Adrenal gland (tissue), 12 donors: ENCODE results near the gene GNL1. TPM values are rescaled to one million over a fixed set of nuclear protein-coding genes. Genes with fewer than 3 reads are reported as not detected.
"Not testable (repeated sequence)": the region's sequence is repeated elsewhere in the genome, so short reads cannot be mapped to it uniquely, and the experiment has no call there.

Experiments used
- DNase-seq, 7 donors: peaks; one replicate each; pipeline ENCODE4 v3.0.0-alpha.2; 2019 to 2020
- H3K27ac ChIP-seq, 5 donors: fragments of 200-600 bp; sonication (generic) in 4 of 5; 1 replicate in 3 of 5; 2 replicates in 2 of 5; pipeline versions ENCODE4 v1.5.1 to v1.8.0; 2016 to 2020; ENCODE audit warnings: mild to moderate bottlenecking in 1 of 5
- H3K27me3 ChIP-seq: fragments of 200-600 bp; 2 replicates; pipeline ENCODE4 v1.8.0; 2021
- H3K36me3 ChIP-seq, 2 donors: fragments of 200-600 bp; replicated peaks in 1 of 2; 1 replicate in 1 of 2; 2 replicates in 1 of 2; pipeline versions ENCODE4 v1.5.1 to v1.8.0; 2018 to 2022
- H3K4me1 ChIP-seq, 2 donors: fragments of 200-600 bp; replicated peaks in 1 of 2; 1 replicate in 1 of 2; 2 replicates in 1 of 2; pipeline versions ENCODE4 v1.5.1 to v1.8.0; 2018 to 2021
- H3K4me3 ChIP-seq, 4 donors: fragments of 200-600 bp; sonication (generic) in 3 of 4; one replicate each; pipeline ENCODE4 v1.5.1; 2016 to 2018
- H3K9me3 ChIP-seq, 3 donors: fragments of 200-600 bp; sonication (generic) in 1 of 3; replicated peaks in 1 of 3; 1 replicate in 2 of 3; 2 replicates in 1 of 3; pipeline versions ENCODE4 v1.5.1 to v1.8.0; 2016 to 2021
- POLR2A ChIP-seq, 2 donors: fragments of 450-650 bp; IDR thresholded peaks; one replicate each; pipeline ENCODE4 v1.6.1; 2017; ENCODE audit warnings: antibody characterized with exemption in 2 of 2, mild to moderate bottlenecking in 2 of 2, moderate library complexity in 1 of 2
- WGBS, 4 donors: extraction: QIAGEN DNeasy Blood & Tissue Kit in 2 of 4; methylation state at CpG; one replicate each; pipeline versions ENCODE4 v1.1.5 to v1.1.7; 2013 to 2017; 5-methylcytosine and 5-hydroxymethylcytosine counted together
- intact Hi-C, 2 donors: fragments of 100-400 bp; cut with DNase I; formaldehyde crosslinking; loops; one replicate each; pipeline versions ENCODE4 v1.14.1 to v1.15.0; 2022 to 2023
- polyA plus RNA-seq, 3 donors: library from polyadenylated mRNA; stranded (reverse); fragments of 200-250 nt in 2 of 3; fragments of 350-450 nt in 1 of 3; fragmentation: Illumina TruSeq in 1 of 3; extraction: RNeasy Lipid Tissue Mini Kit (QIAGEN cat#74804) in 1 of 3; gene quantifications; one replicate each; pipeline ENCODE4 v1.2.3, GENCODE V29; 2013 to 2014
- total RNA-seq, 9 donors: library from RNA; depleted of rRNA in 4 of 9; stranded (reverse); fragments of >200 nt in 4 of 9; fragments of 120-200 nt in 1 of 9; fragmentation: NEBNext Ultra II Directional in 1 of 9; extraction: Animal tissue kit (Norgen Biotek cat#: 25700) in 1 of 9; gene quantifications; one replicate each; pipeline versions ENCODE4 v1.1.0 to v1.2.4, GENCODE V29; 2013 to 2023
- TF ChIP-seq, protein P1 (sequence below), 6 experiments: fragments of 450-650 bp in 4 of 6; fragments of 200-600 bp in 2 of 6; sonication (generic) in 1 of 6; IDR thresholded peaks; 1 replicate in 5 of 6; 2 replicates in 1 of 6; pipeline versions ENCODE4 v1.5.1 to v1.8.0; 2016 to 2021; ENCODE audit warnings: antibody characterized with exemption in 6 of 6, mild to moderate bottlenecking in 2 of 6, moderate library complexity in 1 of 6
- donor health status: healthy with polysubstance abuse.
- donor health status: Bipolar disorder and iron deficiency.
- donor health status: DM: yes; HTN: yes; CAD: no.
- donor health status: DM: no; HTN: no; CAD: no.
- donor health status: DM: no; HTN: no; CAD: no.
- donor health status: DM: yes; HTN: yes; CAD: no.

Gene GNL1
- total and polyA plus RNA-seq, 12 donors = 27.4 to 86.7 (median 59.1) TPM

DNA sequence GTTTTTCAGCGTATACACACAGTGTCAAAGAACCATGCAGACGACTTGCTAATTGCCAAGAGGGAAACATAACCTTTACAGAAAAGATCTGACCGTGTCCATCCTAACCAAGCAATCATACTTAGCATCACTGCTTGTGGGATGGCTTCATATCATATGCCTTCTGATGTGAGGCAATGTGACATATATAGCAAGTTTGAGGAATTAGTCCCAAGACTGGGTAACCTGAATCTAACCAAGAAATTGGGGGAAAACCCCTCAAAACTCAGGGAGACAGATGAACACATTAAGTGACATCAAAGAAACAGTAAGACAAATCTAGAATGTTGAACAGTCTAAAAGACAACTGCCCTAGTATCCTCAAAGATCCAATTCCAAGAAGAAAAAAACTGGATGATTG, 18.4 kb downstream of the GNL1 start:
- Histone ChIP-seq H3K4me3 (no peak overlapping the region), H3K4me1 (peaks cover 3 to 7% of the 10 kb centered on the region in 2 donors), H3K27ac (no peak overlapping the region), H3K36me3 (no peaks in the 10 kb centered on the region), H3K27me3 (no peaks in the 10 kb centered on the region), H3K9me3 (no peaks in the 10 kb centered on the region)
- WGBS, 4 donors = 74 to 88% (median 79%) methylated on average over 3 of the region's 3 CpGs
- DNase-seq = no peak
- no peak for TF ChIP-seq POLR2A (IDR thresholded peaks at IDR 0.05)
- TF ChIP-seq, protein P1, sequence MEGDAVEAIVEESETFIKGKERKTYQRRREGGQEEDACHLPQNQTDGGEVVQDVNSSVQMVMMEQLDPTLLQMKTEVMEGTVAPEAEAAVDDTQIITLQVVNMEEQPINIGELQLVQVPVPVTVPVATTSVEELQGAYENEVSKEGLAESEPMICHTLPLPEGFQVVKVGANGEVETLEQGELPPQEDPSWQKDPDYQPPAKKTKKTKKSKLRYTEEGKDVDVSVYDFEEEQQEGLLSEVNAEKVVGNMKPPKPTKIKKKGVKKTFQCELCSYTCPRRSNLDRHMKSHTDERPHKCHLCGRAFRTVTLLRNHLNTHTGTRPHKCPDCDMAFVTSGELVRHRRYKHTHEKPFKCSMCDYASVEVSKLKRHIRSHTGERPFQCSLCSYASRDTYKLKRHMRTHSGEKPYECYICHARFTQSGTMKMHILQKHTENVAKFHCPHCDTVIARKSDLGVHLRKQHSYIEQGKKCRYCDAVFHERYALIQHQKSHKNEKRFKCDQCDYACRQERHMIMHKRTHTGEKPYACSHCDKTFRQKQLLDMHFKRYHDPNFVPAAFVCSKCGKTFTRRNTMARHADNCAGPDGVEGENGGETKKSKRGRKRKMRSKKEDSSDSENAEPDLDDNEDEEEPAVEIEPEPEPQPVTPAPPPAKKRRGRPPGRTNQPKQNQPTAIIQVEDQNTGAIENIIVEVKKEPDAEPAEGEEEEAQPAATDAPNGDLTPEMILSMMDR (IDR thresholded peaks at IDR 0.05) = no peak
- intact Hi-C loops = no loop called here

DNA sequence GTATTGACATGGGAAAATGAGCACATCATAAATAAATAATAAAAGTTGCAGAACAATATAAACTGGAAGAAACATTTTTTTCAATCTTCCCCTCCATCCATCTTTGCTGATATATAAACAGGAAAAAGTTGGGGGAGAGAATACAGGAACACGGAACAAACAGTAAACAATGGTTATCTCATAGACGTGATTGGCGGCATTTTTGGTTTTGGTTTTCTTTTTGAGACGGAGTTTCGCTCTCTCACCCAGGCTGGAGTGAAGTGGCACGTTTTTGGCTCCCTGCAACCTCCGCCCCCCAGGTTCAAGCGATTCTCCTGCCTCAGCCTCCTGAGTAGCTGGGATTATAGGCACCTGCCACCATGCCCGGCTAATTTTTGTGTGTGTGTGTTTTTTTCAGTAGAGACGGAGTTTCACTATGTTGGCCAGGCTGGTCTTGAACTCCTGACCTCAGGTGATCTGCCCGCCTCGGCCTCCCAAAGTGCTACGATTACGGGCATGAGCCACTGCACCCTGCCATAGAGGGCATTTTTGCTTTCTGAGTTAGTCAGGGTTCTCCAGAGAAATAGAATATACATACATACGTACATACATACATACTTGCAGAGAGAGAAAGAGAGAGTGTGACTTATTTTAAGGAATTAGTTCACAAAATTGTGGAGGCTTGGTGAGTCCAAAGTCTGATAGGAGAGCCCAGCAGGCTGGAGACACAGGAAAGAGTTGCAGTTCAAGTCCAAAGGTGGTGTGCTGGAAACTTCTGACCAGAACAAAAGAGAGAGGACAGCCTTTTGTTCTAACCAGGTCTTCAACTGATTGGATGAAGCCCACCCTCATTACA, 22.6 kb downstream of the GNL1 start:
- Histone ChIP-seq H3K4me3 (no peak overlapping the region), H3K4me1 (peaks cover 0 to 8% of the 10 kb centered on the region in 2 donors), H3K9me3 (no peaks in the 10 kb centered on the region), H3K27me3 (no peaks in the 10 kb centered on the region), H3K36me3 (no peaks in the 10 kb centered on the region), H3K27ac (no peak overlapping the region)
- no peak for DNase-seq
- TF ChIP-seq POLR2A (IDR thresholded peaks at IDR 0.05) = no peak
- TF ChIP-seq, protein P1 (IDR thresholded peaks at IDR 0.05) = no peak
- intact Hi-C loops = loop anchor here in 1 of 2 donors (5.0 kb wide), 1 partner anchor 51 kb away; no protein-coding TSS in a partner anchor
- WGBS, 4 donors = 56 to 79% (median 72%) methylated on average over 15 of the region's 15 CpGs

DNA sequence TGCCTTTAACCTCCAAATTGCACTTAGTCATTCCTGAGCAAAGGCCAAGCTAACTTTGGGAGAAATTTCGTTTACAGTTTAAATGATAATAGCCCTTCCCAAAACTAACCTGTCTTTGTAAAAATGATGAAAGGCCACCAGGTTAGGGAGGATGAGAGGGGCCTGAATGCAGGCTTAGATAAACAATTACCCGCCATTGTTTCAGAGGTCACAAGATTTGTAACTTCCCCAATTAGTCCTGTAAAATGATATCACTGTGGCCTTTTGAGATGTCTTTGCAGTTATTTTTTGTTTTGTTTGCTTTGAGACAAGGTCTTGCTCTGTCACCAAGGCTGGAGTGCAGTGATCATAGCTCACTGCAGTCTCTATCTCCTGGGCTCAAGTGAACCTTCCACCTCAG, 26.3 kb downstream of the GNL1 start:
- Histone ChIP-seq H3K27me3 (no peaks in the 10 kb centered on the region), H3K4me3 (no peak overlapping the region), H3K36me3 (no peaks in the 10 kb centered on the region), H3K27ac (peak overlapping the region in 1 of 5 donors; percentile 58), H3K9me3 (no peaks in the 10 kb centered on the region), H3K4me1 (peaks cover 0 to 12% of the 10 kb centered on the region in 2 donors)
- intact Hi-C loops = loop anchor here in 1 of 2 donors (5.0 kb wide), 1 partner anchor 48 kb away; no protein-coding TSS in a partner anchor
- TF ChIP-seq, protein P1 (IDR thresholded peaks at IDR 0.05) = no peak
- TF ChIP-seq POLR2A (IDR thresholded peaks at IDR 0.05) = no peak
- no peak for DNase-seq
- 19 to 37% (median 32%) methylated on average over 2 of the region's 2 CpGs for WGBS, 4 donors

DNA sequence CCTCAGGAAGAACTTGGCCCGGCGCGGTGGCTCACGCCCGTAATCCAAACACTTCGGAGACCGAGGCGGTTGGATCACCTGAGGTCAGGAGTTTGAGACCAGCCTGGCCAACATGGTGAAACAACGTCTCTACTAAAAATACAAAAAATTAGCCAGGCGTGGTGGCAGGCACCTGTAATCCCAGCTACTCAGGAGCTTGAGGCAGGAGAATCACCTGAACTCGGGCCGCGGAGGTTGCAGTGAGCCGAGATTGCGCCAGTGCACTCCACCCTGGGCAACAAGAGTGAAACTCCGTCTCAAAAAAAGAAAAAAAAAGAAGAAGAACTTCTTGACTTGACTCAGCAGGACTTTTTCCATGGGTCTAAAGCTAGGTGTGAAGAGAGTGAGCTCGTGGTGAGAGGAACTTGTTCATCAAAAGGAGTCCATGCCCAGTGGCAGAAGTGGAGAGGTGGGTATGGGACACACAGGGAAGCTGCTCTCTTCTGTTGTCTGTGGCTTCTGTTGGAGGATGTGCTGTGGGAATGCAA, 26.9 kb downstream of the GNL1 start:
- H3K36me3 ChIP-seq, H3K27ac ChIP-seq, H3K27me3 ChIP-seq, H3K4me3 ChIP-seq, DNase-seq, intact Hi-C loops, H3K9me3 ChIP-seq: not testable (repeated sequence)
- H3K4me1 ChIP-seq = peaks cover 0 to 12% of the 10 kb centered on the region in 2 donors
- WGBS, 4 donors = 75 to 89% (median 85%) methylated on average over 17 of the region's 17 CpGs

DNA sequence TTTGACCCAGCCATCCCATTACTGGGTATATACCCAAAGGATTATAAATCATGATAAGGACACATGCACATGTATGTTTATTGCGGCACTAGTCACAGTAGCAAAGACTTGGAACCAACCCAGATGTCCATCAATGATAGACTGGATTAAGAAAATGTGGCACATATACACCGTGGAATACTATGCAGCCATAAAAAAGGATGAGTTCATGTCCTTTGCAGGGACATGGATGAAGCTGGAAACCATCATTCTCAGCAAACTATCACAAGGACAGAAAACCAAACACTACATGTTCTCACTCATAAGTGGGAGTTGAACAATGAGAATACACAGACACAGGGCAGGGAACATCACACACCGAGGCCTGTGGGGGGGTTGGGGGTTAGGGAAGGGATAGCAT, 29.8 kb downstream of the GNL1 start:
- DNase-seq, H3K4me3 ChIP-seq, H3K9me3 ChIP-seq, intact Hi-C loops, H3K36me3 ChIP-seq, H3K27ac ChIP-seq, H3K27me3 ChIP-seq: not testable (repeated sequence)
- H3K4me1 ChIP-seq = peaks cover 0 to 12% of the 10 kb centered on the region in 2 donors
- 89 to 100% (median 94%) methylated on average over 3 of the region's 3 CpGs for WGBS, 4 donors

DNA sequence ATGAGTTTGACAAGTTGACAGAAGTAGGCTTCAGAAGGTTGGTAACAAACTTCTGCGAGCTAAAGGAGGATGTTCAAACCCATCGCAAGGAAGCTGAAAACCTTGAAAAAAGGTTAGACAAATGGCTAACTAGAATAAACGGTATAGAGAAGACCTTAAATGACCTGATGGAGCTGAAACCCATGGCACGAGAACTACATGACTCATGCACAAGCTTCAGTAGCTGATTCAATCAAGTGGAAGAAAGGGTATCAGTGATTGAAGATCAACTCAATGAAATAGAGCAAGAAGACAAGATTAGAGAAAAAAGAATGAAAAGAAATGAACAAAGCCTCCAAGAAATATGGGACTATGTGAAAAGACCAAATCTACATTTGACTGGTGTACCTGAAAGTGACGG, 34.3 kb downstream of the GNL1 start:
- H3K9me3 ChIP-seq, H3K4me3 ChIP-seq, DNase-seq, H3K4me1 ChIP-seq, H3K36me3 ChIP-seq, H3K27ac ChIP-seq, intact Hi-C loops, H3K27me3 ChIP-seq: not testable (repeated sequence)
- WGBS, 4 donors = 77 to 79% (median 78%) methylated on average over 5 of the region's 5 CpGs

DNA sequence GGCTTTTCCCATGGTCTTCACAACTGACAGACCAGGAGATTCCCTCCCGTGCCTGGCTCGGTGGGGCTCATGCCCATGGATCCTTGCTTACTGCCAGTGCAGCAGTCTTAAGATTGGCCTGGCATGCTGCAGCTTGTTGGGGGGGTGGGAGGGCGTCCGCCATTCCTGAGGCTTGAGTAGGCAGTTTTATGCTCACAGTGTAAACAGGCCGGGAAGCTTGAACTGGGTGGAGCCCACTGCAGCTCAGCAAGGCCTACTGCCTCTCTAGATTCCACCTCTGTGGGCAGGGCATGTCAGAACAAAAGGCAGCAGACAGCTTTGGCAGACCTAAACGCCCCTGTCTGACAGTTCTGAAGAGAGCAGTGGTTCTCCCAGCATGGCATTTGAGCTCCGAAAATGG, 35.2 kb downstream of the GNL1 start:
- DNase-seq, H3K36me3 ChIP-seq, H3K27ac ChIP-seq, H3K9me3 ChIP-seq, H3K27me3 ChIP-seq, H3K4me1 ChIP-seq, intact Hi-C loops, H3K4me3 ChIP-seq: not testable (repeated sequence)
- 50 to 85% (median 80%) methylated on average over 1 to 7 of the region's 7 CpGs for WGBS, 4 donors
